Common myeloid progenitor, CD34-positive (primary cell): Measurements from ENCODE around the gene ABLIM3. TPM values are rescaled to one million over a fixed set of nuclear protein-coding genes. Genes with fewer than 3 reads are reported as not detected.
A peak's percentile ranks its signal among the peaks of the same experiment; 100 is the strongest.

ENCODE experiments used
- CTCF ChIA-PET: fragments of 350-600 bp; sonication (Branson Sonifier 250); formaldehyde crosslinking; loops from one replicate; lab custom pipeline; 2021; ENCODE audit warnings: antibody characterized with exemption; lab: Charles Lee
- POLR2A ChIA-PET: fragments of 350-600 bp; sonication (Branson Sonifier 250); formaldehyde crosslinking; loops from one replicate; lab custom pipeline; 2021; ENCODE audit warnings: antibody characterized with exemption; lab: Charles Lee
- DNase-seq, 3 donors: peaks; one replicate each; pipeline versions ENCODE4 v3.0.0 to v3.0.0-alpha.2; 2013
- H3K27ac ChIP-seq, 2 experiments: 1 replicate in 1 of 2; 2 replicates in 1 of 2; pipeline ENCODE4 v1.7.0; 2013; ENCODE audit warnings: inconsistent platforms in 2 of 2, low read length in 2 of 2, mild to moderate bottlenecking in 2 of 2, low read depth in 1 of 2, moderate library complexity in 1 of 2; ENCODE audit not compliant: severe bottlenecking in 2 of 2, insufficient read depth in 1 of 2, poor library complexity in 1 of 2
- H3K27me3 ChIP-seq, 5 experiments: replicated peaks in 2 of 5; 1 replicate in 3 of 5; 2 replicates in 2 of 5; pipeline versions ENCODE4 v1.6.1 to v1.7.0; 2013; ENCODE audit warnings: low read length in 4 of 5, mild to moderate bottlenecking in 2 of 5, moderate library complexity in 2 of 5, inconsistent platforms in 1 of 5; ENCODE audit not compliant: insufficient read depth in 5 of 5, control insufficient read depth in 4 of 5
- H3K36me3 ChIP-seq, 4 experiments: 1 replicate in 2 of 4; 2 replicates in 2 of 4; pipeline versions ENCODE4 v1.6.1 to v1.7.0; 2013; ENCODE audit warnings: low read length in 3 of 4, control low read depth in 1 of 4, mild to moderate bottlenecking in 1 of 4; ENCODE audit not compliant: control insufficient read depth in 4 of 4, insufficient read depth in 4 of 4
- H3K4me1 ChIP-seq, 4 experiments: 1 replicate in 3 of 4; 2 replicates in 1 of 4; pipeline versions ENCODE4 v1.6.1 to v1.7.1; 2013; ENCODE audit warnings: low read length in 3 of 4, mild to moderate bottlenecking in 3 of 4, control low read depth in 1 of 4, inconsistent platforms in 1 of 4, moderate library complexity in 1 of 4; ENCODE audit not compliant: control insufficient read depth in 4 of 4, insufficient read depth in 4 of 4; ENCODE audit errors: control extremely low read depth in 1 of 4
- H3K4me3 ChIP-seq, 7 experiments: 1 replicate in 4 of 7; 2 replicates in 3 of 7; pipeline versions ENCODE4 v1.5.1 to v1.7.0; 2013; ENCODE audit warnings: mild to moderate bottlenecking in 7 of 7, low read length in 6 of 7, moderate library complexity in 6 of 7, inconsistent platforms in 2 of 7, low read depth in 2 of 7, control low read depth in 1 of 7; ENCODE audit not compliant: insufficient read depth in 4 of 7, control insufficient read depth in 1 of 7; ENCODE audit errors: extremely low read depth in 1 of 7
- H3K9me3 ChIP-seq, 5 experiments: 1 replicate in 4 of 5; 2 replicates in 1 of 5; pipeline versions ENCODE4 v1.6.1 to v1.7.1; 2013; ENCODE audit warnings: low read length in 4 of 5, mild to moderate bottlenecking in 2 of 5, inconsistent platforms in 1 of 5, low read depth in 1 of 5, moderate library complexity in 1 of 5; ENCODE audit not compliant: control insufficient read depth in 4 of 5, insufficient read depth in 2 of 5; ENCODE audit errors: control extremely low read depth in 1 of 5
- WGBS: methylation state at CpG from one replicate; pipeline ENCODE4 v1.1.5; 2013; ENCODE audit not compliant: insufficient coverage; 5-methylcytosine and 5-hydroxymethylcytosine counted together
- polyA plus RNA-seq: library from polyadenylated mRNA; unstranded; fragments of 120-200 nt; gene quantifications from one replicate; pipeline ENCODE4 v1.2.1, GENCODE V29; 2013

Gene ABLIM3
- polyA plus RNA-seq: 0.08 TPM

GRCh38 chr5:149141224-149141956 is at the start of gene ABLIM3:
Gene ABLIM3, plus strand, starts transcription at chr5:149141493. Its CDS starts 603 bp downstream, at chr5:149142096.
- Histone ChIP-seq H3K36me3 (no peaks in the 10 kb centered on the region), H3K4me1 (peaks cover 0 to 10% (median 8%) of the 10 kb centered on the region in 4 experiments), H3K9me3 (no peaks in the 10 kb centered on the region), H3K4me3 (peak within 1 kb of the TSS; percentile 20 to 77 (median 58)), H3K27me3 (peaks cover under 1 to 14% (median 11%) of the 10 kb centered on the region in 5 experiments), H3K27ac (no peak within 1 kb of the TSS)
- ChIA-PET POLR2A (no interaction called here), CTCF (interaction anchor here (0.7 to 10.2 kb wide), 18 partner anchors 9 to 422 kb away, joined by 3 to 98 read pairs (median 5); no protein-coding TSS in a partner anchor)
- peak; percentile 42 to 69 (median 67) for DNase-seq
- 6% methylated on average over 32 of the region's 54 CpGs for WGBS

DNA sequence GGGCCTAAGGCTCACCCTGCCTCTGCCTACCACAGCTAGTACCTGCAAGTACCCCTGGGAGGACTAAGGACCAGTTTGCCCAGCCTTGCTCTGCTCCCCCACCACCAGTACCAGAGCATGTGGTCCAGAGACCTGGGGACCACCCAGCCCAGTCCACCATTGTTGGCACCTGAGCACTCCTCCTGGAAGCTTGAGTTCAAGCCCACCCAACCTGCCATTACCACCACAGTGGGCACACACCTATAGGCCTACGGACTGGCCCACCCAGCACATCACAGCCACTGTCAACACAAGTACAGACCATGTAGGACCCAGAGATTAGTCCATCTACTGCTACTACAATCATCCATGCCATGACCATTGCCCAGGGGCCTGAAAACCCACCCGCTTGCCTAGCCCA is 47.7 kb upstream of the ABLIM3 start:
- ChIA-PET CTCF (no interaction called here), POLR2A (no interaction called here)
- H3K27ac ChIP-seq: no peak overlapping the region
- no peaks in the 10 kb centered on the region for H3K27me3 ChIP-seq
- H3K9me3 ChIP-seq: peaks cover 4 to 28% (median 7%) of the 10 kb centered on the region in 5 experiments
- 88% methylated on average over 2 of the region's 2 CpGs for WGBS
- no peak for DNase-seq
- no peak overlapping the region for H3K4me3 ChIP-seq
- peaks cover 0 to 11% (median 0%) of the 10 kb centered on the region in 4 experiments for H3K4me1 ChIP-seq
- H3K36me3 ChIP-seq: no peaks in the 10 kb centered on the region

GRCh38 chr5:149094996-149095395 is 46.3 kb upstream of the ABLIM3 start:
- WGBS: 100% methylated on average over 2 of the region's 2 CpGs
- peaks cover 3 to 40% (median 9%) of the 10 kb centered on the region in 5 experiments for H3K9me3 ChIP-seq
- no peak overlapping the region for H3K4me3 ChIP-seq
- H3K36me3 ChIP-seq: no peaks in the 10 kb centered on the region
- POLR2A ChIA-PET: no interaction called here
- H3K4me1 ChIP-seq: peaks cover 0 to 5% (median 0%) of the 10 kb centered on the region in 4 experiments
- no peak for DNase-seq
- no peaks in the 10 kb centered on the region for H3K27me3 ChIP-seq
- no peak overlapping the region for H3K27ac ChIP-seq
- CTCF ChIA-PET: interaction anchor here (1.2 kb wide), 1 partner anchor 22 kb away, joined by 3 read pairs; no protein-coding TSS in a partner anchor

DNA sequence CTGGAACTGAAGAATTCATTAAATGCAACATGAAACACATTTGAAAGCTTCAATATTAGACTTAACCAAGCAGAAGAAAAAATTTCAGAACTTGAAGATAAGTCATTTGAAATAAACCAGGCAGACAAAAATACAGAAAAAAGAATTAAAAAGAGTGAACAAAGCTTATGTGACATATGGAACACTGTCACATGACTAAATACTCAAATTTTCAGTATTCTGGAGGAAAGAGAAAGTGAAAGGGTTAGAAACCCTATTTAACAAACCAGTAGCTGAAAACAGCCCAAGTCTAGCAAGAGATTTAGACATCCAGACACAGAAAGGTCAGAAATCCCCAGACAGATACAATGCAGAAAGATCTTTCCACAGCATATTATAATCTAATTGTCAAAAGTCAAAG is 41.4 kb upstream of the ABLIM3 start:
- no peak for DNase-seq
- POLR2A ChIA-PET: no interaction called here

DNA sequence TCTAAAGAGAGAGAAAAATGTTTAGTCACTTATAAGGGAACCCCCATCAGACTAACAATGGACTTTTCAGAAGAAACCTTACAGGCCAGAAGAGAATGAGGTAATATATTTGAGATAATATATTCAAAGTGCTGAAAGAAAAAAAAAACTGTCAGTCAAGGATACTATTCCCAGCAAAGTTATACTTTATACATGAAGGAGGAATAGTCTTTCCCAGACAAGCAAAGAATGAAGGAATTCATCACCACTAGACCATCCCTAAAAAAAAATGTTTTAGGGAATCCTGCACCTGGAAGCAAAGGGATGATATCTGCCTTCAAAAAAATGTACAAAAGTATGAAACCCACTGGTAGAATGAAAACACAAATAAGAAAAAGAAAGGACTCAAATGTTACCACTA is 41.0 kb upstream of the ABLIM3 start:
- H3K27me3 ChIP-seq: no peaks in the 10 kb centered on the region
- H3K4me1 ChIP-seq: no peaks in the 10 kb centered on the region
- POLR2A ChIA-PET: no interaction called here
- DNase-seq: no peak
- peaks cover 4 to 44% (median 11%) of the 10 kb centered on the region in 5 experiments for H3K9me3 ChIP-seq
- CTCF ChIA-PET: interaction anchor here (1.0 to 1.1 kb wide), 2 partner anchors 14 to 104 kb away, joined by 3 read pairs; no protein-coding TSS in a partner anchor
- H3K4me3 ChIP-seq: no peak overlapping the region
- H3K27ac ChIP-seq: no peak overlapping the region
- no peaks in the 10 kb centered on the region for H3K36me3 ChIP-seq

More for the DNA sequence above, 41.4 kb upstream of the ABLIM3 start:
- no peaks in the 10 kb centered on the region for H3K36me3 ChIP-seq
- peaks cover 0 to under 1% (median 0%) of the 10 kb centered on the region in 4 experiments for H3K4me1 ChIP-seq
- no peak overlapping the region for H3K4me3 ChIP-seq
- peaks cover 4 to 46% (median 11%) of the 10 kb centered on the region in 5 experiments for H3K9me3 ChIP-seq
- no peak overlapping the region for H3K27ac ChIP-seq
- H3K27me3 ChIP-seq: no peaks in the 10 kb centered on the region
- CTCF ChIA-PET: interaction anchor here (1.1 kb wide), 1 partner anchor 15 kb away, joined by 3 read pairs; no protein-coding TSS in a partner anchor

- ChIA-PET CTCF (interaction anchor here (1.2 to 9.6 kb wide), 6 partner anchors 18 to 374 kb away, joined by 3 to 104 read pairs (median 10); no protein-coding TSS in a partner anchor), POLR2A (interaction anchor here (0.7 kb wide), 1 partner anchor 696 kb away, joined by 3 read pairs; no protein-coding TSS in a partner anchor)
- no peaks in the 10 kb centered on the region for H3K27me3 ChIP-seq
- no peaks in the 10 kb centered on the region for H3K9me3 ChIP-seq
- H3K36me3 ChIP-seq: no peaks in the 10 kb centered on the region
- no peak for DNase-seq
- peaks cover 0 to 3% (median 0%) of the 10 kb centered on the region in 4 experiments for H3K4me1 ChIP-seq
- H3K27ac ChIP-seq: no peak overlapping the region
- WGBS: 100% methylated on average over 1 of the region's 2 CpGs
- no peak overlapping the region for H3K4me3 ChIP-seq
Observed at GRCh38 chr5:149108651-149109280, 32.5 kb upstream of the ABLIM3 start.
